GM19025 (cell line): ENCODE data around the gene ATP5F1E.

Experiments used
- ATAC-seq: cut with Tn5 transposase; IDR thresholded peaks from one replicate; pipeline ENCODE4 v1.9.1; 2021; ENCODE audit warnings: mild to moderate bottlenecking, low read depth, moderate library complexity; ENCODE audit not compliant: unreplicated experiment

The ATP5F1E gene

DNA sequence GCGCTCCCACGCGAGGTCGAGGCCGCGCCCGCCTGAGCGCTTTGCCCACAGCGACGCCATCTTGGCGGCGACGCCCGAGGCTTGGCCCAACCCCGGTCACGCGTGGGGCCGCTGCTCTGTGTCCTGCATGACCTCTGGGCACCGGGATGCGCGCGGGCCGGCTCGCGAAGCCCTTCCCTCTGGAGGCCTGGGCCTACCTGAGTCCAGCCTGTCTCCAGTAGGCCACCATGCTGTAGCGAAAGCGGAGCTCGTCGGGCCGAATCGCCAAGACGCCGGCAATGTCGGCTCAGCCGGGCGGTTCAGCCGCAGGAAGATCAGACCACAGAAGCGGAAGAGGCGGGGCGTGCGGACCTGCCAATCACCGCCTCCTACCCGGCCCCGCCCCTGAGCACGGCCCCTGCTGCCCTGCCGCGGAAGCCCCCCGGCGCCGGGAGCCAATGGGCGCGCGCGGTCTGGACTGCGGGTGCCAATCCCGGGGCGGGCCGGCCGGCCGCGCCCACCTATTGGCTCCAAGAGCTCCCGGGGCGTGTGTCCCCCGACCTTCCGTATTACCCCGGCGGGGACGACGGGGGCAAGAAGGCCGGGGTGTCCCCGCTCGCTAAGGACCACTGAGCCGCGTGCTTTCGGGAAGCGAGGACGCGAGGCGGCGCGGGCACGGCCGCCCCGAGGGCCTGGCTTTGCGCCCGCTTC is at the start of gene ATP5F1E:
TSS of gene ATP5F1E (minus strand) at position 313 of the 690 bp plus-strand sequence. CDS start at position 229, 84 bp downstream.
- peak; percentile 95 for ATAC-seq

GRCh38 chr20:59081036-59081435 is 48.9 kb upstream of the ATP5F1E start:
- no peak for ATAC-seq

GRCh38 chr20:59078231-59078630 is 46.1 kb upstream of the ATP5F1E start:
- ATAC-seq, result no peak

GRCh38 chr20:59077705-59078104 is 45.6 kb upstream of the ATP5F1E start:
- ATAC-seq, result no peak

GRCh38 chr20:59075934-59076508 is 43.9 kb upstream of the ATP5F1E start:
- no peak for ATAC-seq

GRCh38 chr20:59074456-59074855 is 42.3 kb upstream of the ATP5F1E start:
- no peak for ATAC-seq

DNA sequence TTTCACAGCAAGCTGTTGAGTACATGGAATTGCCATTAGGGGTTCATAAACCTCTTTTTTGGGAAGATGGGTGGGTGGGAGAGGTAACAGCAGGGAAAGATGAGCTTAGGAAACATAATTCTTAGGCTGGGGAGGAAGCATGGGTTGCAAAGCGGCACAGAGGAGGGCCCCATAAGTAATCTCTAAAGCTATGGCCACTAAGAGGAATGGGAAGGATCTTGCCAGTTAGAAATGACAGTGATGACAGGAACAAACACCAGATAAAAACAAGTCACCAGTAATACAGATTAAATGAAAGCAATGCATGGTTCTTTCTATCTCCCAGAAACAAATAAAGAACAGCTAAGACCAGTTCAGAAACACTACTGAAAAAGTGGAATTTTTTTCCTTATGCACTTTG is 41.4 kb upstream of the ATP5F1E start:
- ATAC-seq, result no peak

- no peak for ATAC-seq
Observed at GRCh38 chr20:59071216-59071615, 39.1 kb upstream of the ATP5F1E start.

DNA sequence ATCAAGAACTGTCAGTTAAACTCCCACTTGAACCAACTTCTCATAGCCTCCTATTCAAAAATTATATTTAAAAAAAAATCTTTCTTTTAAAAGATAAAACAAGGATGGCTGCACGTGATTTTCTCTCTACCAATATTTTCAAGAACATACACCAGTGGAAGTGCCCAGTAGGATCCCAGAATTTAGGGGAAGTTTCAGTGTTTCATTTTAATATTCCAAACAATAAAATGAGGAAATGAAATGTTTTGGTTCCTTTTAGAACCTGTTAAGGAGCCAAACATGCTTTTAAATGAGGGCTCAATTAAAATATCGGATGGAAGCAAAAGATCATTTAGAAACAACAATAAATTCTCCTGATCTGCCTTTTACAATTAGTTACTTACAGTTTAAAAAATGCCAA is 36.9 kb upstream of the ATP5F1E start:
- no peak for ATAC-seq

DNA sequence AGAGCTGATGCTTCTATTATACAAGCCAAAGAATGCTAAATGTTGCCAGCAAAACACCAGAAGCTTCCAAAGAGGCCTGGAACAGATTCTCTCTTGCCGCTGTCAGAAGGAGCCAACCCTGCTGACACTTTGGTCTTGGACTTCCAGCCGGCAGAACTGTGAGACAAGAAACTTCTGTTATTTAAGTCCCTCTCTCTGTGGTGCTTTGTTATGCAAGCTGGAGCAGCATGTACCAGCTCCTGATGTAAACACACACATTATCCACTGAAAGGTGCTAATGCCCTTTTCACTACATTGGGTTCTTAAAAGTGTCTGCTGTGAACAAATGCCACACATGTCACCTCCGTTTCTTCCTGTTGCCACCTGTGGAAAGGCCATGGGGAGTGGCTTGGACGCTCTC is 36.4 kb upstream of the ATP5F1E start:
- no peak for ATAC-seq

GRCh38 chr20:59064214-59064722 is 32.1 kb upstream of the ATP5F1E start:
- no peak for ATAC-seq

GRCh38 chr20:59063358-59064213 is 31.5 kb upstream of the ATP5F1E start:
- no peak for ATAC-seq

- no peak for ATAC-seq
Observed at GRCh38 chr20:59062081-59062480, 29.9 kb upstream of the ATP5F1E start.

- no peak for ATAC-seq
Observed at GRCh38 chr20:59055302-59055701, 23.2 kb upstream of the ATP5F1E start.

DNA sequence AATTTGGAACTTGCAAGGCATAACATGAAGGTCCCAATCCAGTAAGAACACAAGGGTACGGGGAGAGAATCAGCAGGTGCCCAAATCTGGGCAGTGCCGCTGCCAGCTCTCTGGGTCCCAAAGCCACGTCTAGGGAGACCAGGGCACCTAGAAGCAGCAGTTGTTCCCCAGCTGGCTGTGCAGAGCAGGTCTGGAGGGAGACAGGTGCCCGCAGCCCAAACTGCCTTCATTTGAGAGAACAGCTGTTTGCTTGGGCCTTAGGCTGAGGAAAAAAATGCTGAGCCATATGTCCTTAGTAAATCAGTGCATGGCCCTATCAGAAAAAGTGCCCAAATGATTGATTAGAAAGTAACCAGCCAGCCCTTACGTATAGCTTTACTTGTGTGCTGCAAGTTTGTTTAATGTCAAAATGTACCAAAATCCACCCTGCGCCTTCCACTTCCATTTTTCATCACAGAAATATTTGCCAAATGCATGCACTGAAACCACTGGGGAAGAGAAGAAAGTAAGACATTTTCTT is 19.6 kb upstream of the ATP5F1E start:
- no peak for ATAC-seq

GRCh38 chr20:59050437-59050836 is 18.3 kb upstream of the ATP5F1E start:
- ATAC-seq, result no peak

GRCh38 chr20:59048681-59049030 is 16.5 kb upstream of the ATP5F1E start:
- ATAC-seq, result no peak

DNA sequence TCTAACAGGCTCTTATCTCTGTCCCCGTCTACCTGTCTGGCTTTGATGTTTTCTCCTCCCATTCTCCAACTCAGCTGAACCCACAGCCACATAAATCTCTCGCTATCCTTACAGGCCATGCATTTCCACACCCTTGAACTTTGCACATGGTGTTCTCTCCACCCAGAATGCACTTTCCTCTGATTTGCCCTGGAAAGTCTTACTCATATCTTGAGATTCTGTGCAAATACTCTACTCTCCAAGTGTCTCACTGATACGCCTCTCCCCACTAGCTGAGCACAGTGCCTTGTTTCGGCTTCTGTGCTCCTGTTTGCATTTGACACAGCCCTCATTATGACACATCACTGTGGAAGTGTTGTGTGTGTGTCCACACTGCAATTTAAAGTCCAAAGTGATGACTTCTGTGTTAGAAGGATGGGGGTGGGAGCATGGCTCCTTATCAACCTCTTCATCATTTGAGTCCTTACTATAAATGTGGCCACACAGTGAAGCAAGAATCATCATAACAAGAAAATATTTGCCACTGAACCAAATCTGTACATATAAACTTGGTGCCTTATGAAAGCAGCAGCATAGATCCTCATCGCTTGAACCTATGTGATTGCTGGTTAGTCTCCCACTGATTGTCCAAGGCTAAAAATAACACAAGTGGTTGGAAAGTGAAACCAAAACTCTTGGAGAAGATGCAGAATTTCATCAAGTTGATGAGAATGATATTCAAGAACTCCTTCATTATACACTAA is 16.0 kb upstream of the ATP5F1E start:
- no peak for ATAC-seq

GRCh38 chr20:59046862-59047261 is 14.7 kb upstream of the ATP5F1E start:
- ATAC-seq, result no peak

DNA sequence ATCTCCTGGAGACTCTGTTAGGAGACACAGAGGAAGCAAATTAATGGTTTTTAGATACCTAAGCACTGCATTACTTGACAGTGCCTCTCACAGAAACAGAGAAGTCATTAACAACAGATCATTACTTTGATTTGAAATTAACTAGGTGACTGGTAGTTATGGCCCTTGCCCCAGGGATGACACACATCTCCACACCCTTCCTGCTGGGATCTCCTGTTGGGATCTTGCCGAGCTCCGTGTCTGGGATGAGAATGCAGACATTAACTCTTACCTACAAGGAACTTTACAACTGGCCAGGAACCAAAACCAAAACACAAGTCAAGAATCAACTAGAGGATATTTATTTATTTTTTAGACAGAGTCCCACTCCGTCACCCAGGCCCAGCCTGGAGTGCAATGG is 12.7 kb upstream of the ATP5F1E start:
- ATAC-seq, result no peak
